K562 (cell line): ENCODE measurements around the gene P2RX3. TPM values are rescaled to one million over a fixed set of nuclear protein-coding genes. Genes with fewer than 3 reads are reported as not detected.
A peak's percentile ranks its signal among the peaks of the same experiment; 100 is the strongest.

Source experiments
- BRD9 ChIP-seq: fragments of 450-650 bp; IDR thresholded peaks from 2 replicates; pipeline ENCODE4 v1.6.1; 2018; ENCODE audit warnings: low read depth; ENCODE audit not compliant: partially characterized antibody
- C11orf30 ChIP-seq: fragments of 450-650 bp; IDR thresholded peaks from 2 replicates; pipeline ENCODE4 v1.6.1; 2016; ENCODE audit warnings: low read depth, mild to moderate bottlenecking
- GATAD2B ChIP-seq: fragments of 450-650 bp; IDR thresholded peaks from 2 replicates; pipeline ENCODE4 v1.6.1; 2017; ENCODE audit warnings: mild to moderate bottlenecking, borderline replicate concordance
- IRF2 ChIP-seq: sonication (generic); formaldehyde crosslinking; IDR thresholded peaks from 2 replicates; pipeline ENCODE4 v1.8.1; 2022; ENCODE audit warnings: mild to moderate bottlenecking, missing genetic modification reagents
- NR2C2 ChIP-seq, 2 experiments: fragments of 200-800 bp in 1 of 2; sonication (Bioruptor generic) in 1 of 2; sonication (generic) in 1 of 2; formaldehyde crosslinking in 1 of 2; IDR thresholded peaks; 2 replicates each; pipeline versions ENCODE4 v1.6.1 to v1.8.0; 2016 to 2022; ENCODE audit warnings: mild to moderate bottlenecking in 1 of 2, missing compliant biosample characterization in 1 of 2, missing genetic modification characterization in 1 of 2, missing genetic modification reagents in 1 of 2
- POLR2AphosphoS2 ChIP-seq: IDR thresholded peaks from 2 replicates; pipeline ENCODE4 v1.6.1; 2012; ENCODE audit warnings: low read length, improper control_type of control experiment
- SMARCA5 ChIP-seq: fragments of 450-650 bp; IDR thresholded peaks from 2 replicates; pipeline ENCODE4 v1.6.1; 2016
- SRSF7 ChIP-seq: fragments of 200-400 bp; formaldehyde crosslinking; optimal IDR thresholded peaks from 2 replicates; pipeline ENCODE3; 2017; ENCODE audit warnings: mild to moderate bottlenecking, low read depth, low read length
- ZBTB40 ChIP-seq, 2 experiments: fragments of 450-650 bp in 1 of 2; sonication (generic) in 1 of 2; formaldehyde crosslinking in 1 of 2; IDR thresholded peaks; 2 replicates each; pipeline versions ENCODE4 v1.7.1 to v1.9.0; 2016 to 2022; ENCODE audit warnings: inconsistent platforms in 1 of 2, mild to moderate bottlenecking in 1 of 2, missing genetic modification reagents in 1 of 2
- ZEB2 ChIP-seq: fragments of 450-650 bp; IDR thresholded peaks from 2 replicates; pipeline ENCODE4 v1.6.1; 2016
- ZNF311 ChIP-seq: fragments of 250-450 bp; sonication (Bioruptor Pico); IDR thresholded peaks from 2 replicates; pipeline ENCODE4 v1.4.0; 2020; ENCODE audit warnings: mild to moderate bottlenecking, moderate library complexity
- ZNF696 ChIP-seq: fragments of 250-450 bp; sonication (Bioruptor Pico); conservative IDR thresholded peaks from 2 replicates; pipeline ENCODE4 v1.4.0; 2020; ENCODE audit warnings: mild to moderate bottlenecking, moderate library complexity
- ZNF778 ChIP-seq: fragments of 450-650 bp; formaldehyde crosslinking; IDR thresholded peaks from 2 replicates; pipeline ENCODE4 v1.4.0; 2020; ENCODE audit warnings: mild to moderate bottlenecking, moderate library complexity
- polyA plus RNA-seq, 8 experiments: library from polyadenylated mRNA; depleted of rRNA in 4 of 8; stranded (reverse) in 5 of 8; unstranded in 3 of 8; fragments of >200 nt; fragmentation: Nextera tagmentation in 2 of 8; fragmentation: Illumina TruSeq in 1 of 8; extraction: Ambion mirVana in 2 of 8; extraction: Trizol in 1 of 8; gene quantifications; 2 replicates each; pipeline versions ENCODE4 v1.2.1 to v1.2.3, GENCODE V29; 2011 to 2014; ENCODE audit warnings: inconsistent platforms in 1 of 8, missing spikeins in 1 of 8
- total RNA-seq, 7 experiments: library from RNA; depleted of rRNA in 6 of 7; stranded (reverse); fragments of >200 nt in 6 of 7; fragmentation: Illumina TruSeq in 2 of 7; extraction: Trizol in 2 of 7; gene quantifications; 2 replicates each; pipeline versions ENCODE4 v1.2.1 to v1.2.3, GENCODE V29; 2011 to 2021; ENCODE audit warnings: low replicate concordance in 1 of 7
- TF ChIP-seq, protein P1 (sequence below), 2 experiments: IDR thresholded peaks; 2 replicates each; pipeline ENCODE4 v1.6.1; 2011; ENCODE audit warnings: borderline replicate concordance in 1 of 2, control low read depth in 1 of 2, low read depth in 1 of 2, low read length in 1 of 2, mild to moderate bottlenecking in 1 of 2, mixed read lengths in 1 of 2, moderate library complexity in 1 of 2; ENCODE audit not compliant: insufficient read depth in 1 of 2, insufficient read length in 1 of 2, poor library complexity in 1 of 2, severe bottlenecking in 1 of 2; ENCODE audit errors: extremely low read depth in 1 of 2
- TF ChIP-seq, protein P2 (sequence below): fragments of 250-450 bp; sonication (Bioruptor Pico); IDR thresholded peaks from 2 replicates; pipeline ENCODE4 v1.8.0; 2021; ENCODE audit warnings: borderline replicate concordance, mild to moderate bottlenecking, moderate library complexity; ENCODE audit not compliant: poor library complexity, severe bottlenecking

P2RX3 gene
- total and polyA plus RNA-seq, 9 of the 15 experiments (the other 6 are each of a cell fraction or from before 2014, with no cell fraction given): not detected

GRCh38 chr11:57395905-57396623 lies 57.9 kb downstream of the P2RX3 start (continued):
- TF ChIP-seq, protein P1, sequence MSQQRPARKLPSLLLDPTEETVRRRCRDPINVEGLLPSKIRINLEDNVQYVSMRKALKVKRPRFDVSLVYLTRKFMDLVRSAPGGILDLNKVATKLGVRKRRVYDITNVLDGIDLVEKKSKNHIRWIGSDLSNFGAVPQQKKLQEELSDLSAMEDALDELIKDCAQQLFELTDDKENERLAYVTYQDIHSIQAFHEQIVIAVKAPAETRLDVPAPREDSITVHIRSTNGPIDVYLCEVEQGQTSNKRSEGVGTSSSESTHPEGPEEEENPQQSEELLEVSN (IDR thresholded peaks at IDR 0.05; ENCODE audit: borderline replicate concordance in 1 of 2, extremely low read depth in 1 of 2, insufficient read depth in 1 of 2, insufficient read length in 1 of 2, low read depth in 1 of 2, low read length in 1 of 2, poor library complexity in 1 of 2, severe bottlenecking in 1 of 2): no peak
- TF ChIP-seq ZNF311 (CRISPR knock-in tag) (0 out of 2 replicates have a peak, but pooled peaks have one; percentile 12), ZBTB40 (IDR thresholded peaks at IDR 0.05) (no peak), ZBTB40 (CRISPR knock-in tag; IDR thresholded peaks at IDR 0.05) (no peak), ZNF778 (CRISPR knock-in tag) (no peak), SRSF7 (no peak), NR2C2 (CRISPR knock-in tag; IDR thresholded peaks at IDR 0.05) (no peak), NR2C2 (tag; IDR thresholded peaks at IDR 0.05) (peak; percentile 19; the same call in 1 of the 2 replicates), BRD9 (peak; percentile 32), IRF2 (CRISPR knock-in tag) (no peak), GATAD2B (no peak), C11orf30 (no peak), ZEB2 (no peak), POLR2AphosphoS2 (no peak), SMARCA5 (no peak), ZNF696 (CRISPR knock-in tag) (no peak)
- TF ChIP-seq, protein P2, sequence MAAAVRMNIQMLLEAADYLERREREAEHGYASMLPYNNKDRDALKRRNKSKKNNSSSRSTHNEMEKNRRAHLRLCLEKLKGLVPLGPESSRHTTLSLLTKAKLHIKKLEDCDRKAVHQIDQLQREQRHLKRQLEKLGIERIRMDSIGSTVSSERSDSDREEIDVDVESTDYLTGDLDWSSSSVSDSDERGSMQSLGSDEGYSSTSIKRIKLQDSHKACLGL (CRISPR knock-in tag): no peak
